ENCODE measurements around the gene RPS21. TPM values are rescaled to one million over a fixed set of nuclear protein-coding genes. Genes with fewer than 3 reads are reported as not detected.

The RPS21 gene
- total and polyA plus RNA-seq, 9 of the 15 experiments (the other 6 are each of a cell fraction or from before 2014, with no cell fraction given): 1,380 to 5,647 (median 3,091) TPM

GRCh38 chr20:62359043-62359490 lies 27.8 kb upstream of the RPS21 start (continued):
- TF ChIP-seq REST (IDR thresholded peaks at IDR 0.05; ENCODE audit: borderline replicate concordance) (no peak), REST (CRISPR knock-in tag; IDR thresholded peaks at IDR 0.05; ENCODE audit: low read depth) (no peak), ZBTB40 (IDR thresholded peaks at IDR 0.05) (no peak), ZBTB40 (CRISPR knock-in tag; IDR thresholded peaks at IDR 0.05) (no peak), FOXK2 (conservative IDR thresholded peaks at IDR 0.05 in 1 of 2, IDR thresholded peaks at IDR 0.05 in 1 of 2; ENCODE audit: low read depth in 2 of 2) (0 out of 4 replicates have a peak, but pooled peaks of 1 of the 2 experiments have one; percentile 26), SREBF1 (IDR thresholded peaks at IDR 0.05; ENCODE audit: borderline replicate concordance, low read depth, low read length) (peak; percentile 84; the same call in 1 of the 2 replicates), HNRNPK (IDR thresholded peaks at IDR 0.05; ENCODE audit: low read depth, low read length, poor library complexity, severe bottlenecking) (no peak), ATF7 (IDR thresholded peaks at IDR 0.05) (no peak; the same call in 1 of the 2 replicates), POLR2G (IDR thresholded peaks at IDR 0.05; ENCODE audit: low read depth, low read length) (peak; percentile 72), RBM15 (IDR thresholded peaks at IDR 0.05; ENCODE audit: insufficient read depth, low read length) (no peak), PHF8 (IDR thresholded peaks at IDR 0.05; ENCODE audit: borderline replicate concordance, low read length) (peak; percentile 50; the same call in 1 of the 2 replicates)
